Activated CD4-positive, alpha-beta T cell treated with anti-CD3 and anti-CD28 coated beads, Interleukin-2, amount 50 U/mL, for 1 hour (primary cell): ENCODE measurements around the gene THSD4.

ENCODE experiments used
- DNase-seq: peaks from one replicate; pipeline ENCODE4 v3.0.0-alpha.2; 2020

The THSD4 gene

DNA sequence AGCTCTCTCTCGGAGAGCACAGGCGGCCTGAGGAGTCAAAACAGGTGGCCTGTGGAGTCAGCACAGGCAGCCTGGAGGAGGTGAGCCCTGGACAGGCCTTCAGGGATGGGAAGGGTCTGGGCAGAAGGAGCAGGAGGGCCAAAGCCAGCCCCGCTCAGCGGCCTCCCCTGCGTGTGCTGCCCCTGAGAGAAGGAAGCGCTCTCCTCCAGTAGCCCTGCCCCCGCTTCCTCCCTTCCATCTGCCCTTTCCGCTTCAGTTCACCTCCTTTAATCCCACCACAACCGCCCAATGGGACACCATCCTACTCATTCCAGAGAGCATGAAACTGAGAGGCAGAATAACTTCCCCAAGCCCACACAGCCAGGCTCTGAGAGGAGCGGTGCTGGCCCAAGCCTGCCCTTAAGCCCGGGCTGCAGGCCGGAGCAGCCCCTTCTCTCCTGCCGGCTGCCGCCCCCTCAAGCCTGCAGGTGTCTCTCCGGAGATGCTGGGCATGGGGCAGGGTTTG lies 691.9 kb downstream of the THSD4 start:
- no peak for DNase-seq

DNA sequence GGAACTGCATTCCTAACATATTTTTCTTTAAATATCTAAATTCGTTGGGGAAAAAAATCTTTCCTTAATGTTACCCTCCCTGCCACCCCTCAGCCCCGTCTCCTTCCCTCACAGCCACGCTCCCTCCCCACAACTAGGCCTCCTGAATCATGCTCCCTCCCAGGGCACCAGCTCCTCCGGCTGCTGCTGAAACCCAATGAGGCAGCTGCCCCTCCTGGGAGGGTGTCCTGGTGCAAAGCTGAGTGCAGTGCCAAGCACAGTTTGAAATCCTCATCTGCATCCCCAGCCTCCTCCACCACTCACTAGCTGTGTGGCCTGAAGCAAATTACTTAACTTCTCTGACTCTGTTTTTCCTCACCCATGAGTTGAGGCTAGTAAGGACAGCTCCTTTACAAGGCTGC lies 692.4 kb downstream of the THSD4 start:
- no peak for DNase-seq

DNA sequence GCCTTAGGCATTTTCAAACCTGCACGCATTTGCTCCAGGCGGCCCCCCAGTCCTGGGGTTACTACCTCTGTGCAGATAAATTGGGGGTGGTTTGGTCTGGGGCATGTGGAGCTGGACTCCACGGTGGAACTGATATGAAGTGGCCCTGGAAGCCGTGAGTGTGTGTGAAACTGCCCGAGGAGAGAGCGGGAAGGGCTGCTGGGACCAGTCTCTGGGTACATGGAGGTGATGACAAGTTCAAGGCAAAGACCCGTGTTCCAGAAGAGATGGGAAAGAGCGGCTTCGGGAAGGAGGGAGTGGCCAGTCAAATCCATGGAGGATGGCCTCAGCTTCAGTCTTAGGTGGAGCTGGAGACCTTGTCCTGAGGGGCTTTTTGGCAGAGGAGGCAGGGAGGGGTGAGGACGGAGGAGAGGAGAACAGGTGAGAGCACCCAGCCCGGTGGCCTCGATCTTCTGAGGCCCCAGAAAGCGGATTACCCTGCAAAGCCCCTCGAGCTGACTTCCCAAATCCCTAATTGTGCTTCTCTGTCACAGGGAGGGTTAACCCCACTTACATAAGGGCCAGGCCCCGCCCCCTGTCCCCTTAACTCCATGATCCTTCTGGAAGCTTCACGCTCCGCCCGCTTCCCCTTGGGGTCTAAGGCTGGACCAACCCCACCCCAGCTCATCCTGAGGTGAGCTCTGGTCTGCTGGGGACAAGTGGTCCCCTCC lies 693.2 kb downstream of the THSD4 start:
- no peak for DNase-seq

DNA sequence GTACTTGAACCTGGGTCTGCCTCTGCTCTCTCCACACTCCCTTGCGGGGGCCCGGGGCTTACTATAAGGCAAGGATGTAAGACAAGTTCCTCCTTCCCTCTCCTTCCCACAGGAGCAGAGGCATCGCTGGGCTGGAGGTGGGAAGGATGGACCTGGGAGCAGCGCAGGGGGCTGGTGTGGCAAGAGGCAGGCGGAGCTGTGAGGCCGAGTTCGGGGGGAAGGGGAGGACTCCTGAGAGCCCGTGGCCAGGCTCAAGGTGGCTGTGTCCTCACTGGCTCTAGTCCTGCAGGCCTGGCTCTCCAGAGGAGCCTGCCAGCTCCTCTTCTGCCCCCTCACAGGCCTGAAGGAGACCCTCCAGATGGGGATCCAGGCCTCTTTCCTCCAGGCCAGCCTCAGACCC lies 694.1 kb downstream of the THSD4 start:
- DNase-seq = no peak

DNA sequence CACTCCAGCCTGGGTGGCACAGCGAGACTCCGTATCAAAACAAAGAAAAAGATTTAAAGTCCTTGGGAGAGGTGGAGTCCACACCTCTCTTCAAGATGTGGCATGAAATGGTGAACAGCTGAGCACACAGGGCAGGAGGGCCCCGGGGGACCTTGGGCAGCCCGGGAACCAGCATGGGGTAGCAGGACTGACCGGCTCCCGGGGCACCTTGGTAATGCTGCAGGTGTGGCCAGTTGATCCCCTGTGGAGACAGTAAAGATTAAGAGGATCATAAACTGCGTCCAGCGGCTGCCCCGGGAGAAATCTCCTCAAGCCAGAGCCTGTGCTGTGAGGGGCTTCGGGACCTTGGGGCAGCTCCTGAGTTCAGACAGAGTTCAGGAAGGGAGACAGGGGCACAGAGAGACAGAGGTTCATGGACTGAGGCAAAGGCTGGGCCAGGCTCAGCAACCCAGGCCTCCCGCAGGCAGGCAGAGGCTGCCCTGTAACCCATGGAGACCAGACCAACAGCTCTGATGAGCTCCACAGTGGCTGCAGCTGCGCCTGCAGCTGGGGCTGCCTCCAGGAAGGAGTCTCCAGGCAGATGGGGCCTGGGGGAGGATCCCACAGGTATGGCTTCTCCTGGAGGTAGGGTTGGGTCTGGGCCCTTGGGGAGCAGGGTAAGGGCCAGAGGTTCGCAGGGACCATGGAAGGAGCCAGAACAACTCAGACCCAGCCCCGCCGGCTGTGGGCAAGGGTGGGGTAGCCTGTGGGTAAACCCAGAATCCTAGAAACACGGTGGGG lies 695.2 kb downstream of the THSD4 start, which contains the start of gene NR2E3:
TSS of gene NR2E3 (plus strand) at position 299 of the 780 bp plus-strand sequence. CDS start at position 489, 190 bp downstream.
- no peak for DNase-seq

DNA sequence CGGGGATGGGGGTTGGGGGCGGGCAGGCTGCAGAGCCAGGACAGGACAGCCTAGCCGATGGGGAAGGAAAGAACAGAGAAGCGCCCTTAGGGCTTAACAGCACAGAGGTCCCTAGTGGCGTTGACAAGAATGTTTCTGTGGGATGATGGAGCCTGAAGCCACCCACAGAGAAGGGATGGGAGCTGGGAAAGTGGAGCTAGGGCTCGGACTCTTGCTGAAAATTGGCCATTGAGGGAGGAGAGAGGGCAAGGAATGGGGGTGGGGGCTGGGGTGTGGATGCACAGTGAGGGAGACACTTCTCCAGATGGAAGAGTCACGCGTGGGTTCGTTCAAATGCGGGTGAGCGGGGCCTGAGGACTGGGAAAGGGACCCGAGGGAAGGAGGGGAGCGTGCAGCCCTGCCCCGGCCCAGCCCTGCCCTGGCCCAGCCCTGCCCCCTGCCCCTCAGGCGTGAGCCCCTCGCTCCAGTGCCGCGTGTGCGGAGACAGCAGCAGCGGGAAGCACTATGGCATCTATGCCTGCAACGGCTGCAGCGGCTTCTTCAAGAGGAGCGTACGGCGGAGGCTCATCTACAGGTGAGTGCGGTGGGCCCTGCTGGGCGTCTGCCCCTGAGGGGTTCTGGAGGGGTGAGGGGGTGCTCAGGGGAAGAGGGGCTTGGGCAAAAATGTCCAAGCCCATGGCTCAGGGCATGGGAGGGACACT lies 695.9 kb downstream of the THSD4 start:
- DNase-seq = no peak

DNA sequence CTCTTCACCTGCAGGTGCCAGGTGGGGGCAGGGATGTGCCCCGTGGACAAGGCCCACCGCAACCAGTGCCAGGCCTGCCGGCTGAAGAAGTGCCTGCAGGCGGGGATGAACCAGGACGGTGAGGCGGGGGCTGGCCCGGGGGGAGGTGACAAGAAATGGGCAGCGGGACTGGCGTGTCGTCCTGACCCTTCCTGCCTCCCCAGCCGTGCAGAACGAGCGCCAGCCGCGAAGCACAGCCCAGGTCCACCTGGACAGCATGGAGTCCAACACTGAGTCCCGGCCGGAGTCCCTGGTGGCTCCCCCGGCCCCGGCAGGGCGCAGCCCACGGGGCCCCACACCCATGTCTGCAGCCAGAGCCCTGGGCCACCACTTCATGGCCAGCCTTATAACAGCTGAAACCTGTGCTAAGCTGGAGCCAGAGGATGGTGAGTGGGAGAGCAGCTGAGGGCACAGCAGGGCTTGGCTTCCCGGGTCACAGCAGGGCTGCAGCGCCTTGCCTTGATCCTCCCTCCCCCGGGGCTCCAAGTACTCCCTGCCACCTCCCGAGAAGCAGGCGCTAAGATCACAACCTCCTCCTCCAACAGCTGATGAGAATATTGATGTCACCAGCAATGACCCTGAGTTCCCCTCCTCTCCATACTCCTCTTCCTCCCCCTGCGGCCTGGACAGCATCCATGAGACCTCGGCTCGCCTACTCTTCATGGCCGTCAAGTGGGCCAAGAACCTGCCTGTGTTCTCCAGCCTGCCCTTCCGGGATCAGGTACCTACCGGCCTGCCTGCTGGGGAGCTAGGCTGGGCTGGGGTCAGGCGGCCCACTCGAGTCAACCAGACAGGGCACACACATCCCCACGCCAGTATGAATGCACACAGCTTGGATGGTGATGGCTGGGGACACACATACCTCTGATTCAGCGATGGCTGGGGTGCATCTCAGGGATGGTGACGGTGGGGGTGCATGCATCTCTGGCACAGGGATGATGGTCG lies 696.8 kb downstream of the THSD4 start:
- no peak for DNase-seq

DNA sequence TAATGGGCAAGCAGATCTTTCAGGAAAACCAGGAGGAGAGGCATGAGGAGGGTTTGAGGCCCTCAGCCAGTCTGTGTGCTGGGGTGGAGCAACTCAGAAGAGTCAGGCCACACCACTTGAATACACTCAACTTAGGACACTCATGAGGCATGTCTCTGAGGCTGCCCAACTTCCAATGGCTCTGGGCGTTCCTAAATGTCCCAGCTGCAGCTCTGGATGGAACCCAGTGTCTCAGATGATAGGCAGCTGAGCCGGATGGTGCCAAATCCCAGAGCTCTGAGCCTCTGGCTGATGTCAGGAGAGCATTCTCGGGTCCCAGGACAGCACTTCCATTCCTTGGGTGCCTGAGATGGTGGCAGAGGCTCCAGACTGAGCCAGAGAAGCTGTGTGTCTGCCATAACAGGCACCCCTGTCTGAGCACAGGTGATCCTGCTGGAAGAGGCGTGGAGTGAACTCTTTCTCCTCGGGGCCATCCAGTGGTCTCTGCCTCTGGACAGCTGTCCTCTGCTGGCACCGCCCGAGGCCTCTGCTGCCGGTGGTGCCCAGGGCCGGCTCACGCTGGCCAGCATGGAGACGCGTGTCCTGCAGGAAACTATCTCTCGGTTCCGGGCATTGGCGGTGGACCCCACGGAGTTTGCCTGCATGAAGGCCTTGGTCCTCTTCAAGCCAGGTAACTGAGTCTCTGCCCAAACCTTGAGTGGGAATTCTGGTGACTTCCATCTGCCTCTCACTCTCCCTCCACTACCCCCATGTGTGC lies 697.9 kb downstream of the THSD4 start:
- DNase-seq = no peak

DNA sequence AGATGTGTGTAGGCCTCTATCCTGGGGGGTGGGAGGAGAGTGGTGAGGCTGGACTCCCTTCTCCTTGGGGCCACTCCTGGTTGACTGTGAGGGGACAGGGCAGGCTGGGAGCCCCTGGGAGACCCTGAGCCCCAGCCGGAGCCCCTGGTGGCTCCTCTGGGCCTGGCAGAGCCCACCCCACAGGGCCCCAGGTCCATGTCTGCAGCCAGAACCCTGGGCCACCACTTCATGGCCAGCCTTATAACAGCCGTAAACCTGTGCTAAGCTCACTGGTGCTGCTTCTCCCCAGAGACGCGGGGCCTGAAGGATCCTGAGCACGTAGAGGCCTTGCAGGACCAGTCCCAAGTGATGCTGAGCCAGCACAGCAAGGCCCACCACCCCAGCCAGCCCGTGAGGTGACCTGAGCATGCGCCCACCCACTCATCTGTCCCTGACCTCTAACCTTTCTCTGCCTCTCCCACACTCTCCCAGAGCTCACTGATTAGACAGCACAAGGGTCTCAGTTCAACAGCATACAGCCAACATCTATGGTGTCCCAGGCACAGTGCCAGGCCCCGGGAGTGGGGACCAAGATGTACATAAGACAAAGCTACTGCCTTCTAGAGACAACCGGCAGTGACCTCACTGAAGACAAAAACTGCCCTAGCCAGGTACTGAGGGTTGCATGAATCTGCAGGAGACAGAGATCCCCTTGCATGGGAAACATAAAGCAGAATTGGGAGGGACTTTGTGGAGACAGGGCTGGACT lies 698.6 kb downstream of the THSD4 start:
- no peak for DNase-seq

DNA sequence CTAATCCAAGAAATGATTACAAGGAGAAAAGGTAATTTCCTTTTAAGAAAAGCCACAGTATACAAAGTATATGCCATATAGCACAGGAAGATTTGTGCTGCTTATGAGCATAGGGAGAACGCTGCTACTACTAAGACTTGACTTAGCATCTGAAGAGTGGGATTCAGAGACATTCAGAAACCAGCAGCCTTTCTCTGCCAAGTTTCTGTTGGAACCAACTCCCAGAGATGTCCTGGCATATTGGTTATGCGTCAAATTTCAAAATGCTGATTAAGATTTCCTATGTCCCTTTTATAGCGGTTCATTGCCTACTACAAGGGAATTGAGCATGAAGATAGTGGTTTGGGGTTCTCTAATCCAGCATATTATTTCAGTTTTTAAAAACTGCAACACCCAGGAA lies 700.0 kb downstream of the THSD4 start:
- no peak for DNase-seq

DNA sequence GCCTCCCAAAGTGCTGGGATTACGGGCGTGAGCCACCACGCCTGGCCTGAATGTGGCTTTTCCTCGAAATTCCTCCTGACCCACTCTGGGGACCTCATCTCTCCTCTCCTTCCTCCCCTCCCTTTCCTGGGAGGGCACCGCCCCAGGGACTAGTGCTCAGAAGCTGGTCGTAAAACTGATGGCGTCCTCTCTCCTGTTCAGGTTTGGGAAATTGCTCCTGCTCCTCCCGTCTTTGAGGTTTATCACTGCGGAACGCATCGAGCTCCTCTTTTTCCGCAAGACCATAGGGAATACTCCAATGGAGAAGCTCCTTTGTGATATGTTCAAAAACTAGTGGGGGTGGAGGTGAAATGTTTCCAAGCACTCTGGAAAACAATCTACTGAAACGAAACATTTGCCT lies 702.1 kb downstream of the THSD4 start:
- no peak for DNase-seq

DNA sequence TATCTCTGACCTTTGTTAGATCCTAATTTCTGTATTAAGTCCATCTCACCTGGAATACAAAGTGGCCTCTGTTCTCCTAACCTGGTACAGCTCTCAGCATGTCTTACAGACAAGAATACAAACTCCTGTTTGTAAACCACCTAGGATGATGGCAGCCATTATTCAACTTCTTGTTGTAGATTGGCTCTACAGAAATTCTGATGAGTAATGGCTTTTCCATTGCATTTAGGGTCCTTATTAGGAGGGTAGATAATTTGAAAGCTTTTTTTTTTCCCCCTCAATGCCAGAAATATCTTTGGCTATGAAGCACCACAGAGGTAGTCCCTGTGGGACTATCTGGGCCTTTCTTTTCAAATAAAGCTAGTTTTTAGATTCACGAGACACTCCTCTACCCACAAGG lies 704.9 kb downstream of the THSD4 start:
- DNase-seq = no peak

DNA sequence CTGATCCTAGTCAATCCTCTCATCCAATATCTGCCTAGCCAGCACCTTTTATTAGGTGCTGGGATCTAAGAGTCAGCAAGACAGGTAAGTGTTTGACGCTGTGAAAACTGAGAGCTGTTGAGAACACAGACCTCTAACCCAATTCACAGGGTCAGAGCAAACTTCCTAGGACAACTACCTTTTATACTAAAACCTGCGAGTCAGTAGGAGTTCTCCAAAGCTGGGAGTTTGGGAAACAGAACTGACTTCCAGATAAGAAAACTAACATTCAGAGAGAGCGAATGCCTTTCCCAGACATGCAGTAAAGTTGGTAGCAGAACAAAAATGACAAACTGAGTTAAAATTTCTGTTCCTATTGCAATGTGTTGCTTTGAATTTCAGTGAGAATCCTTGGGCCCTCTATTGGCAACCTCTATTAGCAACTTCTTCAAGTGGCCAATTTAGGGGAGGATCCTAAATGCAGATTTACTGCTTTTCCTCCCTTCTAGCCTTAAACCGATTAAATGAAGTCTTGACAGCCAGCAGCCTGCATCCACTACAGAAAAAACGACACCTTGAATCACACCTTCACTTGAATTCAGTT lies 706.4 kb downstream of the THSD4 start:
- no peak for DNase-seq

DNA sequence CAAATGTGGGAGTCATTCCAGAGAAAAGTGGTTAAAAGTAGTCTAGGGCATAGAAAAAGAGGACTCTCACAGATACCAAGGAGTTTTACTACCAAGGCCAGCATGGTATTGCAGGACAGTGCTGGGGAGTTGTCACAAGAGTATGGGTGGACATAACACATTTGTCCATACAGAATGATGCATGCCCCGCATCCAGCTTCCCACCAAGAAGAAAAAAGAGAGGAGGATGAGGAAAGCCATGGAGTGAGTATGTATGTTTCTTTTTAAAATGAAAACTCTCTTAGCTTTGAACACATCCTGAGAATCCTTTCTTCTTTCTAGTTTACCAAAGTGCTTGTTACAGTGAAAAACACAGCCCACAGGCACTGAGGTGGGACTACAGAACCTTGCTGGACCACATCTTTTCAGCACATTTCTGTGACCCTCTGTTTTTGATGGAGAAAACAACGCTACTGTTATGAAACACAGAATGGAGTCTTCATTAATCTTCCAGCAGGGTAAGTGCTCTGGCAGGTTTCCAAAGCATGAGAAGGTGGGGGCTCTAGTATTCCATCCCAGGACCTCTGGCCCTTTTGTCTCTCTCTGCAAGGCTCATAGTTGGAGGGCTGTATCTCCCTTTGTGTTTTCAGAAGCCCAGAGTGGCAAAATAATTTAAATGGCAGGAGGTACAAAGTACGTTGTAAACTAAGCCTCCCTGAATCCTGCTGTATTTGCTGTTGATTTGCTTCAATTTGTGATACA lies 707.8 kb downstream of the THSD4 start:
- no peak for DNase-seq

DNA sequence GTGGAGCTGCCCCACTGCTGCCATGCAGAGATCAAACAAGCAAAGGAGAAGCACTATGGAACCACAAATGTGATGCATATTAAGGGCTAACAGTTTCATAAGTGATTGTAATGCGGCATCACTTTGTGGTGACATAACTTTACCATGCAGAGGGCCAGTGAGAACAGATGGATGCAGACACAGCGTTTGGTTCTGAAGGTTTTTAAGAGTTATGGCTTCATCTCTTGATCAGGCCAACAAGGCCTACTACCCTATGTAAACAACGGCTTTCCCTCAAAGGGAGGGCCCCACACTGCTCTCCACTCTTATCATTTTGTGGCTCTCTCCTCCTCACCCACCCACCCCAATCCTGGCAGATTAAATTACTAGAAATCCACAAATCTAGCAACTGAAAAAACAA lies 708.5 kb downstream of the THSD4 start:
- no peak for DNase-seq

DNA sequence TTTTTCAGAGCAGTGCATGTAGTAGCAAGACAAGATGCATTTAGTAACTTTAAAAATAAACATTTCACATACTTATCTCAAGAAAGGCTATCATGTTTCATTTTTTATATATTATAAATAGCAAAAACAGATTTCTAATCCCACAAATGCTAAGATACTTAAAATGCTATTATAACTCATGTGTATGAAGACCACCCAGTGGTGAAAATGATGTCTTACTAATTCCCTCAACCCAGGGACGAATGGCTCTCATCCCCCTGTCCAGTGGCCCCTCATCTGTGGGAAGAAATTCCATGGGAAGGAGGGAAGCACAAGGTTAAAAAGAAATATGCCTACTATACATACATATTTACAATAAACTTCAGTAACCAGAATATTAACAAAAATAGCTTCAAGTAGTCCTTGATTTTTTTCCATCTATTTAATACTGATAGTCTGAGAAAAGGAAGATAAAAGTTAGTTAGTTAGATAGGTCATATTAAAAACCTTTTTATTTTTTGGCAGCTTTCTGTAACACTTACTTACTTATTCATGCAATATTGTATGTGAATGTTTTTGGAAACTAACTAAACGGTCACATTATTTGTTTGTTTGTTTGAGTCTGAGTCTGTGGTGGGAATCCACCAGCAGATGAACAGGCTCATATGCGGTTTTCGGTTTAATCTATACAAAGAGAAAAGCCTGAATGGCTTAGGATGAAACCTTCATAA lies 709.9 kb downstream of the THSD4 start:
- DNase-seq = no peak

DNA sequence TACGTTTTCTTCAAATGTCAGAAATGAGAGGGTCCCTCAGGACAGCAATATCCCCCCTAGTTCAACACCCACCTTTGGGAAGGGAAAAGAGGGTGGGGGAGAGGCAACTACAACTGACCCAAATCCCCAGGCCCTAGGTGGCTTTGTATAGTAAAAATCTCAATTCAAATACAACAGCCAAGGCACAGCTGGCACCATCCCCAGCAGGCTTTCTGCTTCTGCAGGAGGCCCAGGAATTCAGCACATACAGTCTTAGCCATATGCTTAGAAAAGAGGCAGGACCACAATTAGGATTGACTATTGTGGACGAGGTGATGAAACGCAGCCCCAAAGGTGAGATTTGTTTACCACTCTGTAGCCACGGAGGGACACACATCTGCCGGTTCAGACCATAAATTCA lies 710.9 kb downstream of the THSD4 start:
- no peak for DNase-seq

DNA sequence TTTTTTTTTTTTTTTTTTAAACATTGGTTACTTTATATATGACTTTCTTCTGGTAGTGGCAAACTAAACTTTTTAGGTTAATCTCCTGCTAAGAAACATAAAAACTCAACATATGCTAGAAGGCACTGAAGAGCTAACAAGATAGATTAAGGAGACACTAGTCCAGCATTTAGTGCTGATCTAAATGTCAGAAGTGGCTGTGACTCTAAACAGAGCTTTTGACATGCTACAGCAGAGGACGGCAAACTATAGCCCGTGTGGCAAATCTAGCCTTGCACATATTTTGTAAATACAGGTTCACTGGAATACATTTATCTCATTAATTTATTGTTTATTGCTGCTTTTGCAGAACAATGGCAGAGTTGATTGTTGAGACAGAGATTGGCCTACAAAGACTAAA lies 715.7 kb downstream of the THSD4 start:
- DNase-seq = no peak
